Mesothelial cell of epicardium (in vitro differentiated cells): ENCODE data around the gene CDK1. TPM values are rescaled to one million over a fixed set of nuclear protein-coding genes. Genes with fewer than 3 reads are reported as not detected.

Experiments
- DNase-seq, 2 experiments: peaks; one replicate each; pipeline ENCODE4 v3.0.0; 2021; ENCODE audit warnings: low spot score in 2 of 2; ENCODE audit not compliant: unreplicated experiment in 2 of 2
- H3K27ac Mint-ChIP-seq: 2 replicates; pipeline ENCODE4 v1.8.0; 2021; ENCODE audit warnings: mixed read lengths
- H3K27me3 Mint-ChIP-seq: 2 replicates; pipeline ENCODE4 v1.8.0; 2021; ENCODE audit warnings: low read depth, mixed read lengths
- H3K36me3 Mint-ChIP-seq: 2 replicates; pipeline ENCODE4 v1.8.0; 2021; ENCODE audit warnings: mixed read lengths
- H3K4me1 Mint-ChIP-seq: 2 replicates; pipeline ENCODE4 v1.8.0; 2021; ENCODE audit warnings: mixed read lengths
- H3K4me3 Mint-ChIP-seq: 2 replicates; pipeline ENCODE4 v1.8.0; 2021; ENCODE audit warnings: mild to moderate bottlenecking, moderate library complexity, mixed read lengths
- H3K9me3 Mint-ChIP-seq: 2 replicates; pipeline ENCODE4 v1.8.0; 2021; ENCODE audit warnings: mixed read lengths
- CTCF ChIP-seq: fragments of 200-600 bp; sonication (generic); IDR thresholded peaks from one replicate; pipeline ENCODE4 v1.5.0; 2021; ENCODE audit warnings: antibody characterized with exemption; ENCODE audit not compliant: unreplicated experiment
- total RNA-seq: library from RNA; stranded (reverse); gene quantifications from 3 replicates; pipeline ENCODE4 v1.2.1, GENCODE V29; 2021

The CDK1 gene
- total RNA-seq, 1 donor from 2014 or later = 41.9 TPM

GRCh38 chr10:60757420-60757895 lies 20.8 kb upstream of the CDK1 start:
- Mint-ChIP-seq H3K27me3 (no peaks in the 10 kb centered on the region), H3K36me3 (peaks cover 2% of the 10 kb centered on the region), H3K27ac (peak overlapping the region; percentile 99), H3K4me3 (no peak overlapping the region), H3K4me1 (peaks cover 42% of the 10 kb centered on the region), H3K9me3 (peaks cover 8% of the 10 kb centered on the region)
- DNase-seq = peak in 1 of 2 experiments; percentile 53
- TF ChIP-seq CTCF = no peak

GRCh38 chr10:60759181-60759580 lies 19.1 kb upstream of the CDK1 start:
- Mint-ChIP-seq H3K36me3 (peaks cover 2% of the 10 kb centered on the region), H3K4me3 (no peak overlapping the region), H3K9me3 (peaks cover 4% of the 10 kb centered on the region), H3K27me3 (no peaks in the 10 kb centered on the region), H3K4me1 (peaks cover 43% of the 10 kb centered on the region), H3K27ac (peak overlapping the region; percentile 99)
- no peak for DNase-seq
- TF ChIP-seq CTCF = no peak

GRCh38 chr10:60760711-60761210 lies 17.5 kb upstream of the CDK1 start:
- H3K9me3 Mint-ChIP-seq = peaks cover 12% of the 10 kb centered on the region

GRCh38 chr10:60762554-60762953 lies 15.7 kb upstream of the CDK1 start:
- no peak overlapping the region for H3K27ac Mint-ChIP-seq

More at GRCh38 chr10:60760711-60761210, 17.5 kb upstream of the CDK1 start:
- H3K27me3 Mint-ChIP-seq = no peaks in the 10 kb centered on the region
- peak overlapping the region; percentile 71 for H3K27ac Mint-ChIP-seq
- peaks cover 2% of the 10 kb centered on the region for H3K36me3 Mint-ChIP-seq
- H3K4me3 Mint-ChIP-seq = no peak overlapping the region
- H3K4me1 Mint-ChIP-seq = peaks cover 32% of the 10 kb centered on the region
- no peak for DNase-seq
- no peak for TF ChIP-seq CTCF

GRCh38 chr10:60767424-60767823 lies 10.9 kb upstream of the CDK1 start:
- H3K9me3 Mint-ChIP-seq = peaks cover 7% of the 10 kb centered on the region

More at GRCh38 chr10:60762554-60762953, 15.7 kb upstream of the CDK1 start:
- H3K27me3 Mint-ChIP-seq = no peaks in the 10 kb centered on the region
- H3K4me3 Mint-ChIP-seq = no peak overlapping the region
- H3K9me3 Mint-ChIP-seq = peaks cover 12% of the 10 kb centered on the region
- TF ChIP-seq CTCF = no peak
- DNase-seq = no peak
- peaks cover 21% of the 10 kb centered on the region for H3K4me1 Mint-ChIP-seq
- H3K36me3 Mint-ChIP-seq = peaks cover 2% of the 10 kb centered on the region

More at GRCh38 chr10:60767424-60767823, 10.9 kb upstream of the CDK1 start:
- no peaks in the 10 kb centered on the region for H3K36me3 Mint-ChIP-seq
- no peak for TF ChIP-seq CTCF
- H3K27me3 Mint-ChIP-seq = no peaks in the 10 kb centered on the region
- DNase-seq = no peak
- no peak overlapping the region for H3K27ac Mint-ChIP-seq
- H3K4me3 Mint-ChIP-seq = no peak overlapping the region
- peaks cover 13% of the 10 kb centered on the region for H3K4me1 Mint-ChIP-seq
